SK-MEL-5 (cell line): ENCODE data around the gene GPER1. TPM values are rescaled to one million over a fixed set of nuclear protein-coding genes. Genes with fewer than 3 reads are reported as not detected.
"Not testable (repeated sequence)": the region's sequence is repeated elsewhere in the genome, so short reads cannot be mapped to it uniquely, and the experiment has no call there.

Source experiments
- DNase-seq: peaks from one replicate; pipeline ENCODE4 v3.0.0-alpha.2; 2016; ENCODE audit warnings: low read depth, low spot score
- in situ Hi-C: cut with HindIII; loops from 2 replicates; pipeline ENCODE4 v1.10.0; 2016; ENCODE audit warnings: low sequenced_read_pairs, high pct_unique_total_duplicates, low pct_unique_long_range_greater_than_20kb
- polyA plus RNA-seq, 2 experiments: library from polyadenylated mRNA; depleted of rRNA; stranded (reverse); fragments of >200 nt; gene quantifications; 2 replicates each; pipeline ENCODE4 v1.2.3, GENCODE V29; 2015
- total RNA-seq: library from RNA; depleted of rRNA; stranded (reverse); fragments of >200 nt; shearing (Covaris generic); gene quantifications from 2 replicates; pipeline ENCODE4 v1.2.3, GENCODE V29; 2014; rRNA removed

GPER1 gene
- total RNA-seq: 0.11 and 0.13 TPM in 2 replicates
- 0.31 and 0.38 TPM in 2 replicates for polyA plus RNA-seq (2015; cell fraction: cytosol; rRNA removed)
- 0.43 TPM in 1 of 2 replicates, not detected in the other for polyA plus RNA-seq (2015; cell fraction: nucleus; rRNA removed)

DNA sequence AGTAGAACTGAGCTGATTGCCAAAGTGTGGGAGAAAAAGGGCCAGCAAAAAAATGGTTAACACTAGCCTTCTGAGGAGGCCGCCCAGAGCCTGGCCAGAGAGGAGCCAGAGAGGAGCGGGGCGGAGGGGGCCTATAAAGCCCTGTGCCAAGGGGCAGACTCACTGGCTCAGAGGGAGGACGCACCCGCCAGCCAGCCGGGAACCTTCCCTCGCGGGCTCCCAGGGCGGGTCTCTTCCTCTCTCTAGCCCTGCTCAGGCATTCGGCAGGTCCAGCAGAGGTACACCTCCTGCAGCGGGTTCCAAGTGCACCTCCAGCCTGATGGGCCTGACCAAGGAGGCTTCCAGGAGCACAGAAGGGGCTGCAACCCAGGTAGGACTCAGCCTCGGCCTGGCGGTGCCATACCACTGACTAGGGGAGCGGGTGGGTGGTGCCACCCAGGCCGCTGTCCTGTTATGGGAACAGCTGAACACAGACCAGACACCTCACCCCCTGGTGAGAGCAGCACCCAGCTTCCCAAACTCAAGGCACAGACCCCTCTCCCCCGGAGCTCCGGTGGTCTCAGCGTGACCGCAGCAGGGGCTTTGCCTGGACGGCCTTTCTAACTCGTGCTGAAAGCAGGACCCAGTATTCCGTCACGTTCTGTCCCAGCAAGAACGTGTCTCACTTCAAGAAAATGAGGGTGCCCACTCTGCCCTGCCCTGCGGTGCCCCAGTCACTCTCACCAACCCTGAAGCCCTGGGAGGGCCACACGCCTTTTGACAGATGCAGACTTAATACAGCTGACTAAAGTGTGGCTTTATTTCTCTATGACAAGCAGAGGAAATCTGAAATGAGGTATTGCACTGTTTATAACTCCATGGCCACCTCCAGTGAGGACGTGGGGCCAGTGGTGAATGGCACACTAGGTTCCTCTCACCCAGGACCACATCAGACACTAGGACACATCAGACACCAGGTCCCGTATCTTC is at the start of gene GPER1:
Gene GPER1 (plus strand): TSS at position 162 of the 969 bp plus-strand sequence. CDS start 3,616 bp downstream, outside the sequence.
- in situ Hi-C loops: no loop called here

DNA sequence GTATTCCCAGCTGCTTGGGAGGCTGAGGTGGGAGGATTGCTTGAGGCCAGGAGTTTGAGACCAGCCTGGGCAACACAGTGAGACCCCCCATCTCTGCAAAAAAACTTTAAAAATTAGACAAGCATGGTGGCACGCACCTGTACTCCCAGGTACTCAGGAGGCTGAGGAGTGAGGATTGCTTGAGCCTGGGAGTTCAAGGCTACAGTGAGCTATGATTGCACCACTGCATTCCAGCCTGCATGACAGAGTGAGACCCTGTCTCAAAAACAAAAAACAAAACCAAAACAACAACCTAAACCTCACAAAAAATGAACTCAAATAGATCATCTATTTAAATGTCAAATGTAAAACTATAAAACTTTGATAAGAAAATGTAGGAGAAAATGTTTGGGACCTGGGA is 47.7 kb upstream of the GPER1 start:
- in situ Hi-C loops, DNase-seq: not testable (repeated sequence)

More for the DNA sequence above, at the start of gene GPER1:
- DNase-seq: peak; percentile 14

GRCh38 chr7:1040790-1041189 is 47.1 kb upstream of the GPER1 start:
- in situ Hi-C loops: no loop called here
- DNase-seq: no peak

- in situ Hi-C loops: no loop called here
- no peak for DNase-seq
These were observed 46.1 kb upstream of the GPER1 start for GRCh38 chr7:1041551-1042491.

DNA sequence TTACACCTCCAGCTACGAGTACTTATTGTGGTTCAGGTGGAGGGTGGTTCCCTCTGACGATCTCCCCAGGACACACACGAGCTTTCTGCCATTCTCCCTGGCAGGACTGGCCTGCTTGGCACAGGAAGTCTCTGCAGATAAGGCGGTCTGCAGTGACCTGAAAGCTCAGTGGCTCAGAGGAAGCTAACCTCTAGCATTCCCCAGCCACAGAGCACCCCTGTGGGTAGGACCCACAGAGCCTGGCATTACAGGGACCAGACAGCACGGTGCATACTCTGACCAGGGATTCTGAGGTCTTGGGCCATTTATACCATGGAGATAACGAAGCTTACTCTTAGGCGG is 45.5 kb upstream of the GPER1 start:
- in situ Hi-C loops: no loop called here

GRCh38 chr7:1043552-1044188 is 44.2 kb upstream of the GPER1 start:
- no peak for DNase-seq
- in situ Hi-C loops: no loop called here

More for the DNA sequence above, 45.5 kb upstream of the GPER1 start:
- no peak for DNase-seq

- in situ Hi-C loops: no loop called here
- DNase-seq: peak; percentile 98
These were observed 43.5 kb upstream of the GPER1 start, which contains the start of gene GPR146 for GRCh38 chr7:1044189-1045068. GPR146 (plus strand) TSS chr7:1044546; CDS start chr7:1057516, 12,970 bp downstream.

DNA sequence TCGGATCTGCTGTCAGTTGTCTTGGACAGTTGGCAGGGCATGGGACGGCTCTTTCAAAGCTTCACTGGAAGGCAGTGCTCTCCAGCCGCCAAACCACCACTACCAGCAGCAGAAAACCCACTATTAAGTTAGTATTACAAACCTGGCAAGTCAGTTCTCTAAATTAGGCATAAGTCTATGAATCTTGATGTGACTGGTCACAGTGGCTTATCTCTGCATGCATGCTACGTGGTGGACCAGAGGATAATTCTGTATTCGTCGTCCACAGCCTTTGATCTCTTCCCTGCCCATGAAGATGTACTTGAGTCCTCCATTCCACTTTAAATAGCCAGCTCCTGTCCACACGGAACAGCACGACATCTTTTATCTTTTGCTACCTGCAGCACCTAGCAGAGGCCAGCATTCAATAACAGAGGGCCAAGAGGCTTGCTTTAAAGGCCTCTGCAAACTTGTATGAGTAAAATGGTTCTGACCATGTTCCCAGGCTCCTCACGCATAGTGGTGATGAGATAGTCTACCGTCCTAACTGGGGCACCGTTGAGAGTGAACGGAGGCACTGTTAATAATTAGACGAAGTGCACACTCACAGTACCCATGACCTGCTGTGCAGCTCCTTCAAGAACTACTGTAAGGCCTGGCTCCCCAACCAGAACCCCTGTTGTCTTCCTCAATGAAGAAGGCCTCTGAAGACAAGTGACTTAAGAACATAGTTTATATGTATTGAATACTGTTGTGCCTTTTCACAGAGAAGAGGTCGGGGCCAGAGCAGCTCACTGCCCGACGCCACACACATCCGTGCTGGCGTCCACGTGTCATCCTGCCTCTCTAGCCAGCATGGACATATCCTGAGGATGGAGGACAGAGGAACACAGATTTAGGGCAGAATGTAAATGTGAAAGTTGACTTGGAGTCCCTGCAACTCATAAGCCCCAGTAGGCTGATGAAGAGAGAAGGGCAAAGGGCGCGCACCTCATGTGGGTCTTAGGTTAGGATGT is 42.5 kb upstream of the GPER1 start:
- DNase-seq: no peak
- in situ Hi-C loops: no loop called here

DNA sequence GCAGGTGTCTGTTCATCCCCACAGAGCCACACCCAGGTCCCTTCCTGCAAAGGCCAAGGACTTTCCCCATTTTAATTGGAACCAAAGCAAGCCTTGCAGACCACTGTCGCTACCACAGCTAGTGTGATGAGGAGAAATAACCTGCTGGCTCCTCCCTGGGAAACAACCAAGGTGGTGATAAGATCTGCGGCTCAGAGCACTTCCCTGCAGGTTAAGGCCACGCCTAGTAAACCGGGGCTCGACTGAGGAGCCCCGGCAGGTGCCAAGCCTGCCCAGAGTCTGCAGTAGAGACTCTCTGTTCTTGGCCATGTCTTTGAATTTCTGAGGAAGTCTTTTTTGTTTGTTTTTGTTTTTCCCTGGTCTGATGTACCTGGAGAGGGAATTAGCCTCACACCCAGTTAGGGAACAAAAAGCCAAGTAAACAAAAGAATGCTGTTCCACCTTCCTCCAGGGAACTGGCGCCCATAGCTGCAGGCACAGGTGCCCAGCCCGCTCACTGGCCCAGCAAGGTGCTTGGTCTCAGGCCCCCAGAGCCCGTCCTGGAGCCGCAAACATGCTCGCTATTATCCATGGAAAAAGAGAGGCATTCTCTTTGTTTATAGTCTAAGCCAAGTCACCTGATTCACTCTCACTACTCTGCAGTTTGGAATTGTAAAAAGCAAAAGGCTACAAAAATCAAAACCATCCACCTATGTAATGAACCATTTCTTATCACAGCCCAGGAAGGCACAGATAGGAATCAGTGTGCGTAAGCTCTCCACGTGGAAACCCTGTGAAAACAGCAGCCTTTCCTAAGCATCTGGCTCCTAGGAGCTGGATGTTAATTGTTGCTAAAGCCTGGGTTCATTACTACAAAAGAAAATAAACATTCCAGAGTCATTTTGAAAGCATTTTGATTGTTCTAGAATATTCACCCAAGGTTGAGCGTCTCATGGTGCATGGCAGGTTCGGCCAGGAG is 40.9 kb upstream of the GPER1 start:
- in situ Hi-C loops: no loop called here
- no peak for DNase-seq

GRCh38 chr7:1049006-1049741 is 38.7 kb upstream of the GPER1 start:
- no peak for DNase-seq
- in situ Hi-C loops: no loop called here

DNA sequence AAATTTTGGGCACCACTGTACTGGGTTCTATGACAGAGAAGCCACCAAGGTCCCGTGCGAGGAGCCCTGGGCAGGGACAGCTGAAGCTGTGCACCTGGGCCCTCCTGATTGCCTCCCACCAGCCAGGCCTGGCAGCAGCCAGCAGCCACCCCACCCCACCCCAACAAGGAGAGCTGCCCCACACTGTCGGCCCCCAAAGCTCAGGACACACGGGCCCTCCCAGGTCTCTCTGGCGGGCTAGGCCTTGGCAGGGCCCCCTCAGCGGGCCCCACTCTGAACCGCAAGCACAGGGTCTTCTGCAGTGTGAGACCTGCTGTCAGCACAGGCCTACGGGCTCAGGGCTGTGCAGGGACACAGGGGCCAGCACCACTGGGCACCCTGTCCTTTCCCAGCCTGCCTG is 38.1 kb upstream of the GPER1 start:
- in situ Hi-C loops: no loop called here
- no peak for DNase-seq

GRCh38 chr7:1050254-1050906 is 37.5 kb upstream of the GPER1 start:
- in situ Hi-C loops: no loop called here
- no peak for DNase-seq

DNA sequence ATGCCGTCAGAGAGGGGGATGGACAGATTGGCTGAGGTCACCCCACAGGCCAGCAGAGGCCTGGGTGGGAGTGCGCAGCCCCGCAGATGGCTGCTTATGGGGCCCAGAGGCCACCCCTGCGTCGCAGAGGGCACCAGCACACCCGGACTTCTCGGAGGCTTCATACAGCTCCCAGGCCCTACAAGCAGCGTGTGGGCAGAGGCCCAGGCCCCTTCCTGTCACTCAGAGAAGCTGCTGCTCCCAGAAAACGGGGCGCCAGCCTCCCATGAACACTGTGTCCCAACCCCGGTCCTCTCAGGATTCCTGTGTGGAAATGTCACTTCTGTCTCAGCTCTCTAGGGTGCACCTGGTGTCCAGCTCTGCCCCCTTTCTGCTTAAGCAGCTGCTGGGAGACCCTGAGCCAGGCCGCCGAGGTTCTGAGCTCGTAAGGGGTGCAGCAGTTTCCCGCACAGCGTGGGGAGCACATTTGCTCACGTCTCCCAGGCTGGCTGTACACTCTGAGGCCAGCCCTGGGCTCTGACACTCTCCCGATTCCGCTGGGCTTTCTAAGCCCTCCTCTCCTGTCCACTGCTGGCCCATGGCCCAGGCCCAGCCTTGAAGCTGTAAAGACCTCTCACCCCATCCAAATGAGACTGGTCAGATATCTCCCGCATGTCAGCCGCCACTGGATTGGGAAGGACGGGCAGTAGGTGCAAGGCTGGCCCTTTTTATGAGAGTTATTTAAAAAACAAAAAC is 36.8 kb upstream of the GPER1 start:
- no peak for DNase-seq
- in situ Hi-C loops: no loop called here
